Epidermal melanocyte (primary cell): ENCODE data around the gene FOXF2.

Experiments used
- DNase-seq: peaks from one replicate; pipeline ENCODE4 v3.0.0; 2011; ENCODE audit warnings: low spot score; ENCODE audit not compliant: insufficient read length

The FOXF2 gene

DNA sequence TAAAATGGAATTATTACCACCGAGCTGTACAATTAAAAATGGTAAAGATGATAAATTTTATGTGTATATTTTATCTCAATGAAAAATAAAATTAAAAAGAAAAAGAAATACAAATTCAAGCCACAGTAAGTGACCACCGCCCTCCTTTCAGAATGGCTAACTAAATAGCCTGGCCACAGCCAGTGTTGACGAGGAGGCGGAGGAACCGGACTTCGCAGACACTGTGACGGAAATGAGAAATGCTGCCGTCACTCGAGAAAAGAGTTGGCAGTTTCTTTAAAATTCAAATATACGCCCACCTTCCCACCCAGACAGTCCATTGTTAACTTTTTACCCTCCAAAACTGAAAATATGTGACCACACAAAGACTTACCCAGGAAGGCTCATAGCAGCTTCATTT lies 50.0 kb downstream of the FOXF2 start:
- DNase-seq = no peak

DNA sequence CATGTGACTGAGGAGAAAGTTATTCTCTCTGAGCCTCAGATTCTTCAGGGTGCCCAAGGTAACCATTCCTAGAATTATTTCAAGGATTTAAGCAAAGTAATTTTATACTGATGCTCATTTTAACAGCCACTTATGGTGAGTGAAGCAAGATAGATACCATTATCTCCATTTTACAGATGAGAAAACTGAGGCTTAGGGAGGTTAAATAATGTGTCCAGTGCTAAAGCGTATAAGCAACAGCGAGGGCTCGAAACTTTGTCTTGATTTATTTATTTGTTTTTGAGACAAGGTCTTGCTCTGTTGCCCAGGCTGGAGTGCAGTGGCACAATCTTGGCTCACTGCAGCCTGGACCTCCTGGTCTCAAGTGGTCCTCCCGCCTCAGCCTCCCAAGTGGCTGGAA lies 53.6 kb downstream of the FOXF2 start:
- no peak for DNase-seq
